Measurements from ENCODE around the gene TOM1L2.

Gene TOM1L2

DNA sequence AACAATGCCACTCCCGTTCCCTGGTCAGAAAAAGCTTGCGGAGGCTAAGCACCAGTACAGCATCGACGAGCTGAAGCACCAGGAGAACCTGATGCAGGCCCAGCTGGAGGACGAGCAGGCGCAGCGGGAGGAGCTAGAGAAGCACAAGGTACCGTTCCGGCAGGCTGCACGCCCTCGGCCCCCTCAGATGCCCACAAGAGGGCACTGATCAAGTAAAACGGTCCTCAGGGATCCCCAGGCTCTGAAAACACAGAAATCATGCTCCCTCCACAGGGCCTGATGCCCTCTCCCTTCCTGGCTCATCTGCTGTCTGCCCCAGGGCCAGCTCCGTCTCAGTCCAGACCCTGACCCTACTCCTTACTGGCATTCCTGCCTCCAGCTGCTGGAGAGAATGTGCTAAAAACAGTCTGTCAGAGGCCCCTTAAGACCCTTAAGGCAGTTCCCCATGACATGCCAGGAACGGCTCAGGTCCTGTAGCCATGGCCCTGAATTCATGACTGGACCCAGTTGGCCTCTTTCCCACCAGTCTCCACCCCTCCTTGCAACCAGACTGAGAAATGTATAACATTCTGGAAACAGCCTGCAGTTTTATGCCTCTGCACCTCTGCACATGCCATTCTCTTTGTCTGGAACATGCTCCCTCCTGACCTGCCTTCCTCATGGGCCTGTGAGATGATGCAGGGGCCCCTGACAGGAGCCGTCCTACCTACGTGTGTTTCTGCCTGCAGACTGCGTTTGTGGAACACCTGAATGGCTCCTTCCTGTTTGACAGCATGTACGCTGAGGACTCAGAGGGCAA, 22.3 kb upstream of the TOM1L2 start:
- DNase-seq: peak in 1 of 2 donors; percentile 35

DNA sequence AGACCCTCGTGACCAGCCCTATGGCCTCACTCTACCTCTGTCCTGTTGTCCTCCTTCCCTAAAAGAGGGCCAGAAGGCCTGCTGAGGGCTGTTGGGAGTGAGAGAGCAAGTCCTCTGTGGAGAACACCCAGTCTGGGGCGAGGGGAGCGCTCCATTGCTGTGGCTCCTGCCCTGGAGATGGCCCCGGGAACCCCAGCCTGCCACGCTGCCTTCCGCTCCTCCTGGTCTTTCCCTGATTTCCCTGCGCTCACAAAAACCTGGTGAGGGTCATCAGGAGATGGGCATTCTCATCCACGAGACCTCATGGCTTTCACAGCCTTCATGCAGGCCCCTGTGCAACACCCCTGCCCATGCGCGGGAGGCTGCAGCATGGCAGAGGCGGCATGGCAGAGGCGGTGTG, 21.7 kb upstream of the TOM1L2 start:
- no peak for DNase-seq

GRCh38 chr17:17993366-17993765, 21.2 kb upstream of the TOM1L2 start:
- no peak for DNase-seq

DNA sequence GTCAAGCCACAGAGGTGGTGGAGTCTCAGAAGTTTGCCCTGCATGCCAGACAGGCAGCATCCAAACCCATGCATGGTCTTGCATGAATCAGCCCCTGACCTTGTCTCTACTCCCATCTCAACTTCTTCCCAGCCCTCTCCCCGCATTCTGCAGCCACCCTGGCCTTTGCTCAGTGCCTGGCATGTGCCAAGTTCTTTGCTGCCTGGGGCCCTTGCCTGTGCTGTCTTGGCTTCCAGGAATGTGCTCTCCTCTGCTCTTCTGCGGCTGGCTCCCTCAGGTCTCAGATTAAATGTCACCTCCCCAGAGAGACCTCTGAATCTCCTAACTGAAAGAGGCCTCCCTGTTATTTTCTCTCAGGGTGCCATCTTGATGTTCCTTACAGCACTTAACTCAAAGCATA, 18.1 kb upstream of the TOM1L2 start:
- DNase-seq: no peak

DNA sequence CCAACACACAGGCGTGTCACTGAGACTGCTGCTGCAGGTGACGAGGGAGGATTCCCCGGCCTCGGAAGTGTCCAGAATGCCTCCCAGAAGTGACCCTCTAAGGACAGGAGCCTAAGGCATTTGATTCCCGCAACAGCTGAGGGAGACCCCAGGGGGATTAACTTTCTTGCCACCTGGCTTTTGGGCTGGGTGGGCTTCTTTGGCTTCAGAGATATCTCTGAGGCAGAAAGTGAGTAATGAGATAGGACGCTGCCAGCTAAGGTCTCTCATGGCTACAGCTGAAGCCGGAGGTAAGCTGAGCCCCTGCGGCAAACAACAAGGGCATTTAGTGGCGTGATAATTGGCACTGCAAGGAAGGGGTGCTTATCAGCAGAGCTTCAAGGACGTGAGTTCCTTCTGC, 17.4 kb upstream of the TOM1L2 start:
- no peak for DNase-seq

DNA sequence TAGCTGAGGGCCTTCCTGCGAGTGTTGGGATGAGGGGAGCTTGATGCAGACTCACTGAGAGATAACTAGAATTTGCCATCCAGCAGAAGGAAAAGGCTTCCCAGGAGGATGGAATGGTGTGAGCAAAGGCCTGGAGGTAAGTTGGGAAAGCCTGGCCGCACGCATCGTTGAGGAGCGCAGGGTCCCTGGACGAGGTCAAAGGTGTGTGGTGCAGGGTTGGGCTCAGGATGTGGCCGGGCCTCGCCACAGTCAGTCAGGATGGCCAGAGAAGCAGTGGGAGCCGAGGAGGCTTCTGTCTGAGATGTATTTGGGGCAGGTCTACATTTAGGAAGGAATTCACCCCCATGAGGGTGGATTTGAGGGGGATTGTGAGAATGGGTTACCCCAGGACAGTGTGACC, 16.9 kb upstream of the TOM1L2 start:
- no peak for DNase-seq

- DNase-seq: no peak
Measured at GRCh38 chr17:17988427-17988945, 16.3 kb upstream of the TOM1L2 start.

DNA sequence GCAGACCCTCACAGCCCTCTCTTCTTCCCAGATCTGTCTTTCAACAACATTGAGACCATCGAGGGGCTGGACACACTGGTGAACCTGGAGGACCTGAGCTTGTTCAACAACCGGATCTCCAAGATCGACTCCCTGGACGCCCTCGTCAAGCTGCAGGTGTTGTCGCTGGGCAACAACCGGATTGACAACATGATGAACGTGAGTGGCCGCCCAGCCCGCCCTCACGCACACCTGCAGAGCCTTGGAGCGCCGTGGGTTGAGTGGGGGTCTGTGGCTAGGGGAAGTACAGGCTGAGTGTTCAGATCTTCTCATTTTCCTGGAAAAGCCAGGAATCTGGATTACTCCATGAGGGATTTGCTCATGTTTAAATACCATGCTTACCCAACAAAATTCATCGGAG, 15.7 kb upstream of the TOM1L2 start:
- DNase-seq: no peak

DNA sequence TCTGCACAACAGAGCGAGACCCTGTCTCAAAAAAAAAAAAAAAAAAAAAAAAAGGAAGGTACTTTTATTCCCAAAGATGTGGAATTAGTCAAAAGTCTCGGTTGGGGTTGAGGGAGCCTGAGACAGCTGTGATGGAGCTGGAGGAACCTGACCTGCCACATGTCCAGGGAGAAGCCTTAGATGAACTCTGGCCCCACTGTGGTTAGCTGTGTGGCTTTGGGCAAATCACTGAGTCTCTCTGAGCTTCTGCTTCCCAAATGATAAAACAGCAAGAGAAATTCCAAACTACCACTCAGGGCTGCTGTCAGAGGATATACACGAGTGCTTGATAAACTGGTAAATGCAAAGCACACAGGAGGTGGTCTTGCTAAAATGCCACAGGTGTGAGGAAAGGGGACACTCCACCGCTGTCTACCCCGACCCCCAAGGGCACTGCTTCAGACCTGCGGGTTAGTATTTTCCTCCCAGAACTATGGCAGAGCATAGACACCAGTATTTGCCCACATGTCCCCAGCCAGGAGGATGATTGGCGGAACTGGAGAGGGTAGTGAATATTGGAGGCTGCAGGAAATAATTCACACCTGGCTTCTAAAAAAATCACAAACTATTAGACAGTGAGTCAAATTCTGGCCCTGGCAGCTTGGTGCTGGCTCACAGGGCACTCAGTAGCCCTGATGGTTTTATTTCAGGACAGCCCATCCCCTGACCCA, 15.1 kb upstream of the TOM1L2 start:
- DNase-seq: no peak

DNA sequence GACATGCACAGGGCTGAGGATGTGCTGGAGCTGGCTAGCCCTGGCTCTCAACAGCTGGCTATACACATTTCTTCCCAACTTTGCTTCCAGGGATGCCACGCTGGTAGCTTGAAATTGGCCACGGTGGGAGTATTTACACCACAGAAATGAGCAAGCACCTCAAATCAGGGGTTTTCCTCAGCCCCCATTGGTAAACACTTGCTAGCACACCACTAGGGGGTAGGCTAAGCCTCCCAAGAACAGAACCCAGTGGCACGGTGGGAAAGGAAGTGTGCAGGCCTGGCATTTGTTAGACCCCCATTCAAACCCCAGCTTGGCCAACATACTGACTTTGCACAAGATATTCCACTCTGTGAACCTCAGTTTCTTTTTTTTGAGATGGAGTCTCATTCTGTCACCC, 13.4 kb upstream of the TOM1L2 start:
- no peak for DNase-seq

- no peak for DNase-seq
Measured at GRCh38 chr17:17985153-17985552, 13.0 kb upstream of the TOM1L2 start.

DNA sequence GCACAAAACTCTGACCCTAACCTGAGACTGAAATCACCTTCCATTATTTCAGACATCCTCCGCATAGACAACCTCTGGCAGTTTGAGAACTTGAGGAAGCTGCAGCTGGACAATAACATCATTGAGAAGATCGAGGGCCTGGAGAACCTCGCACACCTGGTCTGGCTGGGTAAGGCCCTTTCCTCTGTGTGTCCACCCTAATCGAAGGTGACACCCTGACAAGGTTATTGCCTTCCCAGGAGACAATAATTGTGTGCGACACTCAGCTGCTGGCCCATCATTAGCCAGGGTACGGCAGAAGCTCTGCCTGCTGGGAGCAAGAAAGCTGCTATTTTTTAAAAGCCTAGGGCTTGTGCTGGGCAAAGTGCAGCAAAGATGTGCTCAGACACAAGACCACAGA, 11.6 kb upstream of the TOM1L2 start:
- DNase-seq: no peak

DNA sequence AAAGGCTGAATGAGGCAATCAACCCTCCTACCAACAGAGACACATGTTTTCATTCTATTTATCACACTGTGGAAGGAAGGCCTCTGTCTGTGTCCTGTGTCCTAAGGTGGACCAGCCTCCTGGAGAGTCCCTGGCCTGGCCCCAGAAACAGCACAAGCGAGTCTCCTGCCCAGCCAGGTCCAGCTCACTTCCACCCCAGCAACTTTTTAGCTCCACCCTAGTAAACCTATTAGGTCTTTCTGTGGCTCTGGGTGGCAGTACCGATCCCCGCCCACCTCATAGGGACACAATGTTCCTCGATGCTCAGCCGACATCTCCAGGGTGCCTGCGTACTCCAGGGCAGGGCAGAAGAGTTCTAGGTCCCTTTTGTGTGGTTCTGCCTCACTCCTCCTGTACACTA, 11.2 kb upstream of the TOM1L2 start:
- no peak for DNase-seq

- DNase-seq: no peak
Measured at GRCh38 chr17:17982801-17983200, 10.6 kb upstream of the TOM1L2 start.

DNA sequence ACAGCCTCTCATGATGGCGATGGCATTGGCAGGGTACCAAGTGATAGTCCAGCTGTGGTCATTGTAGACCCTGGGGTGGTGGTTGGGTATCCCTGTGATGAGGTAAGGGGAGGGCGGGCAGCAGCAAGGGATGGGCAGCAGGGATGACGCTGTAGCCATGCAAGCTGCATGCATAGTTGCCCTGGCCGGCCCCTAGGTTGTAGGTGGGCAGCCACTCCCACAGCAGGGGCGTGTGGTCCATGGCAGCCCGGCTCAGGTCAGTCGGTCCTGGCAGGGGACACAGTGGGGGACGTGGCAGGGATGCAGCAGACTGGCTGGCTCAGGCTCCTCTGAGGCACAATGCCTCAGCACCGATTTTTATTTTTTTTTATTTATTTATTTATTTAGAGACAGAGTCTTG, 9.1 kb upstream of the TOM1L2 start:
- no peak for DNase-seq

- DNase-seq: no peak
Measured at GRCh38 chr17:17979778-17980177, 7.6 kb upstream of the TOM1L2 start.

DNA sequence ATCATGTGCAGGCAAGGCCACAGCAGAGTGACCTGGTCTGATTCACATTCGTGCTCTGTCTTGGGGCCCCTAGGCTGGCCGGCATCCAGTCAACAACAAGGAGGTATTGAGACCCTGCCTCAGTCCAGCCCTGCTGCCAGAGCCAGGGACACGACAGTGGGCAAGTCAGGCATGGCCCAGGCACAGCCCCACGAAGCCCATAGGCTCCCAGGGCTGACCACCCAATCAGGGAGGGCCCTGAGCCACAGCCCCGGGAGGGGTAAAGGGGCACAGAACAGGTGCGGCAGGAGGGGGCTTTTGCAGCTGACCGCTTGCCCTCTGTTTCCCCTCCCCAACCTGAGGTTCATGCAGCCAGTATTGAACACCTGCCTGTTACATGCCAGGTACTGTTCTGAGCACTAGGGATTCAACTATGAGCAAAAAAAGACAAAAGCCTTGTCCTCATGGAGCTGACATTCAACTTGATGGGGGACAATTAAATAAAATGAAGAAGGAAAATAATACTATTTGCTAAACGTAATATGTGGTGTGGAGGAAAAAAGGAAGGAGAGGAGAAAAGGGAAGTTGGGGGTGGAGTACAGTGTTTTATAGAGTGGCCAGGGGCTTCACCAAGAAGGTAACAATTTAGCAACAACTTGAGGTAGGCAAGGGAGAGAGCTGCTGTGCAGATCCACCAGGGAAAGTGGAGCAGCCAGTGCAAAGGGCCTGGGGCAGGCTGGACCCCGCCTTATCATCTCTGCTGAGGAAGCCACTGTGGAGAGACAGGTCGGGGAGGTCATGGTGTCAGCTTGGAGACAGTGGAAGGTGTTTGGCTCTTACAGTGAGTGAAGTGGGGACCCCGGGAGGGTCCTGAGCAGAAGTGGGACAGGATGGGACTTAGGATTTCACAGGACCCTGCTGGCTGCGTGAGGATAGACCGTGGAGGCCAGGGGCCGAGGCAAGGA, 6.6 kb upstream of the TOM1L2 start:
- no peak for DNase-seq

DNA sequence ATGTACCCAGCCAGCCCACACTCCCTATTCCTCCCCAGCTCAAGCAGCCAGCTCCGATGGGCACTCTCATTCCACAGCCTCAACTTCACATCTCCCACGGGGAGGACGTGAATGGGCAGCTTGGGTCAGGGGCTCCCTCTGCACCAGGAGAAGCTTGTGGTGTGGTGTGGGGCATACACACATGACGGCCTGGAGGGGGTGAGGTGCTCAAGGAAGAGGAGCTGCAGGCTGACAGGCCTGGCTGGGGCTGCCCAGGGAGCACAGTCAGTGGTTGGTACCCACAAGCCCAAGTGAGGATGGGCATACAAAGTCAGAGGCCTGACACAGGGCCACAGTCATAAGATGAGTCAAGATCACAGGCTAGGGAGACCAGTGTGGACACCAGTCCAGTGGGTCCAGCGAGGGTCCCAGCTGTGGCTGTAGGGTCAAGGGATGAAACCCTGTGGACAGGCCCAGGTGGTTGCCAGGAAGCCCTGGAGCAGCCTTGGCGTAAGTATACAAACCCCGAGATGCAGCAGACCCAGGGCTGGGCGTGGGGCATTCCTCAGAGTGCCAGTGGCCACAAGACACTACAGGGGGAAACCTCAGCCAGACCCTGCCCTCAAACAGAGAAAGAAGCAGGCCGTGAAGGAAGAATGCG, 4.9 kb upstream of the TOM1L2 start:
- DNase-seq: no peak

DNA sequence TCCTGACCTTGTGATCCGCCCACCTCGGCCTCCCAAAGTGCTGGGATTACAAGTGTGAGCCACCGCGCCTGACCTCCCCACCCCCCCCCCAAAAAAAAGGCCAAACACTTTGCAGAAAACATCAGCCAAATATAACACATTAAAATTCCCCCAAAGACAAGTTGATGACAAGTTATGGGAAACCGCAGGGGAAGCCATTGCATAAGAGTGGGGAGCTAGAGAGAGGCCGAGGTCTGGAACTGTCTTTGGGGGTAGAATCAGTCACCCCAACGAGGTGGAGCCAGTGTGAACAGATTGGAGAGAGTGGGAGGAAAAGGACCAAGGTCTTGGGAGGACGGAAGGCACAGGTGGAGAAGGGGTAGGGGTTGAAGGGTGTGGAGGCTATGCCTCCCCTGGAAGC, 3.2 kb upstream of the TOM1L2 start:
- DNase-seq: no peak

DNA sequence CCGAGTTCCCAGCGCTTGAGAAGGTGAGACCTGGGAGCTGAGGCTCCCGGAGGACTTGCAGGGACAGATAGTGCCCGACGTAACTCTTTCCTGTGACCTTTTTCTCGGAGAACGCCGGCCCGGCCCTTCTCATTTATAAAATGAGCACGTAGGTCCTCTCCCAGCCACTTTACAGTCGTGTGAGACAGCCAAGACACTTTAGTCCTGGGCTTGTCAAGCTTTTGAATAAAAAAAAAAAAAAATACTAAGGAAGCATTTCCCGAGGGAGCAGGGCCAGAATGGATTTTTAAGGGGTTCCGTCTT, 703 bp upstream of the TOM1L2 start:
- DNase-seq: no peak

GRCh38 chr17:17971431-17972125, 622 bp downstream of the TOM1L2 start:
- DNase-seq: peak in 1 of 2 donors; percentile 22

GRCh38 chr17:17970699-17971430, 1.3 kb downstream of the TOM1L2 start:
- DNase-seq: no peak
